Measurements from ENCODE around the gene POLH. TPM values are rescaled to one million over a fixed set of nuclear protein-coding genes. Genes with fewer than 3 reads are reported as not detected.
A peak's percentile ranks its signal among the peaks of the same experiment; 100 is the strongest.

POLH gene
- total RNA-seq, 4 donors from 2014 or later = 5.4 to 35.1 (median 8.8) TPM

GRCh38 chr6:43606019-43606418 lies 30.0 kb downstream of the POLH start:
- Histone ChIP-seq H3K4me1 (no peaks in the 10 kb centered on the region), H3K9me3 (no peaks in the 10 kb centered on the region), H3K27me3 (no peaks in the 10 kb centered on the region), H3K4me3 (no peak overlapping the region), H3K27ac (no peak overlapping the region), H3K36me3 (no peaks in the 10 kb centered on the region)
- intact Hi-C loops (cut with DNase I; ENCODE audit: low total_unique reads) = no loop called here
- no peak for TF ChIP-seq POLR2A (IDR thresholded peaks at IDR 0.05)
- no peak for TF ChIP-seq CTCF (IDR thresholded peaks at IDR 0.05)
- DNase-seq = no peak

GRCh38 chr6:43608310-43608763 lies 32.4 kb downstream of the POLH start:
- Histone ChIP-seq H3K36me3 (no peaks in the 10 kb centered on the region), H3K27ac (no peak overlapping the region), H3K4me3 (no peak overlapping the region), H3K27me3 (no peaks in the 10 kb centered on the region), H3K9me3 (no peaks in the 10 kb centered on the region), H3K4me1 (no peaks in the 10 kb centered on the region)
- TF ChIP-seq CTCF (IDR thresholded peaks at IDR 0.05) (peak; percentile 65 to 75 (median 72)), POLR2A (IDR thresholded peaks at IDR 0.05) (no peak)
- intact Hi-C loops (cut with DNase I; ENCODE audit: low total_unique reads) = no loop called here
- DNase-seq = peak; percentile 68 to 73

GRCh38 chr6:43608807-43609206 lies 32.8 kb downstream of the POLH start:
- Histone ChIP-seq H3K4me1 (no peaks in the 10 kb centered on the region), H3K27me3 (no peaks in the 10 kb centered on the region), H3K27ac (no peak overlapping the region), H3K36me3 (no peaks in the 10 kb centered on the region), H3K4me3 (no peak overlapping the region), H3K9me3 (no peaks in the 10 kb centered on the region)
- no peak for TF ChIP-seq POLR2A (IDR thresholded peaks at IDR 0.05)
- no peak for TF ChIP-seq CTCF (IDR thresholded peaks at IDR 0.05)
- intact Hi-C loops (cut with DNase I; ENCODE audit: low total_unique reads) = no loop called here
- DNase-seq = no peak

- Histone ChIP-seq H3K4me1 (no peaks in the 10 kb centered on the region), H3K36me3 (no peaks in the 10 kb centered on the region), H3K27ac (no peak overlapping the region), H3K4me3 (no peak overlapping the region), H3K9me3 (no peaks in the 10 kb centered on the region), H3K27me3 (no peaks in the 10 kb centered on the region)
- no peak for TF ChIP-seq CTCF (IDR thresholded peaks at IDR 0.05)
- no peak for TF ChIP-seq POLR2A (IDR thresholded peaks at IDR 0.05)
- intact Hi-C loops (cut with DNase I; ENCODE audit: low total_unique reads) = no loop called here
- no peak for DNase-seq
Measured at GRCh38 chr6:43609402-43609801, 33.4 kb downstream of the POLH start.

GRCh38 chr6:43610431-43610830 lies 34.4 kb downstream of the POLH start:
- Histone ChIP-seq H3K4me3 (no peak overlapping the region), H3K27me3 (no peaks in the 10 kb centered on the region), H3K36me3 (no peaks in the 10 kb centered on the region), H3K4me1 (no peaks in the 10 kb centered on the region), H3K27ac (no peak overlapping the region), H3K9me3 (no peaks in the 10 kb centered on the region)
- DNase-seq = no peak
- intact Hi-C loops (cut with DNase I; ENCODE audit: low total_unique reads) = no loop called here
- TF ChIP-seq CTCF (IDR thresholded peaks at IDR 0.05) (no peak), POLR2A (IDR thresholded peaks at IDR 0.05) (no peak)

Data from uterus (tissue), 4 donors.